Gastroesophageal sphincter (tissue), 3 donors: ENCODE data around the gene UAP1.

ENCODE experiments used
- EP300 ChIP-seq: sonication (generic); formaldehyde crosslinking; IDR thresholded peaks from one replicate; pipeline ENCODE4 v1.6.1; 2017; ENCODE audit warnings: antibody characterized with exemption, mild to moderate bottlenecking
- POLR2A ChIP-seq, 2 donors: fragments of 450-650 bp; IDR thresholded peaks; one replicate each; pipeline ENCODE4 v1.6.1; 2017; ENCODE audit warnings: antibody characterized with exemption in 2 of 2, mild to moderate bottlenecking in 2 of 2, moderate library complexity in 1 of 2
- POLR2AphosphoS5 ChIP-seq: sonication (generic); formaldehyde crosslinking; IDR thresholded peaks from one replicate; pipeline ENCODE4 v1.6.1; 2017; ENCODE audit warnings: antibody characterized with exemption
- TF ChIP-seq, protein P1 (sequence below), 4 experiments: fragments of 200-600 bp in 2 of 4; fragments of 450-650 bp in 2 of 4; sonication (generic) in 1 of 4; IDR thresholded peaks; one replicate each; pipeline ENCODE4 v1.5.1; 2017 to 2019; ENCODE audit warnings: antibody characterized with exemption in 4 of 4, mild to moderate bottlenecking in 2 of 4, moderate library complexity in 2 of 4

DNA sequence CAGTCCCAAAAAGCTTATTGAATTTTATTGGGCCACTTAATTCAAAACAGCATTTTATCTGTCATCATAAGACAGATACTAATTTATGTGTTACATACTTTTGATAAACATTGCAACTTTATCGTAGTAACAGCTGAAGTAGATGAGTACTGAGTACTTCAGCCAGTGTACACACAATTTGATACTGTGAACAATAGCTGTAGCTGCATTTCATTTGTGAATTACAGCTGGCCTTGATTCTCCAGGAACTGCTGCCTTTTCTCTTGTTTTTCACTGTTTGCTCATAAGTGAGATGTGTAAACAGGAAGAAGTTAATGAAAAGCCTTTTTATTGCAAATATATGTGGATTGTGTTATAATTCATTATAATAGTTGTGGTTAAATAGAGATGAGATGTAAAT, 10.2 kb downstream of the UAP1 start:
- TF ChIP-seq POLR2AphosphoS5 = no peak
- TF ChIP-seq, protein P1, sequence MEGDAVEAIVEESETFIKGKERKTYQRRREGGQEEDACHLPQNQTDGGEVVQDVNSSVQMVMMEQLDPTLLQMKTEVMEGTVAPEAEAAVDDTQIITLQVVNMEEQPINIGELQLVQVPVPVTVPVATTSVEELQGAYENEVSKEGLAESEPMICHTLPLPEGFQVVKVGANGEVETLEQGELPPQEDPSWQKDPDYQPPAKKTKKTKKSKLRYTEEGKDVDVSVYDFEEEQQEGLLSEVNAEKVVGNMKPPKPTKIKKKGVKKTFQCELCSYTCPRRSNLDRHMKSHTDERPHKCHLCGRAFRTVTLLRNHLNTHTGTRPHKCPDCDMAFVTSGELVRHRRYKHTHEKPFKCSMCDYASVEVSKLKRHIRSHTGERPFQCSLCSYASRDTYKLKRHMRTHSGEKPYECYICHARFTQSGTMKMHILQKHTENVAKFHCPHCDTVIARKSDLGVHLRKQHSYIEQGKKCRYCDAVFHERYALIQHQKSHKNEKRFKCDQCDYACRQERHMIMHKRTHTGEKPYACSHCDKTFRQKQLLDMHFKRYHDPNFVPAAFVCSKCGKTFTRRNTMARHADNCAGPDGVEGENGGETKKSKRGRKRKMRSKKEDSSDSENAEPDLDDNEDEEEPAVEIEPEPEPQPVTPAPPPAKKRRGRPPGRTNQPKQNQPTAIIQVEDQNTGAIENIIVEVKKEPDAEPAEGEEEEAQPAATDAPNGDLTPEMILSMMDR (IDR thresholded peaks at IDR 0.05) = no peak
- TF ChIP-seq POLR2A (IDR thresholded peaks at IDR 0.05) = no peak
- TF ChIP-seq EP300 = no peak
